Prostate gland (tissue), 2 donors: ENCODE measurements around the gene SERINC3.

Experiments used
- CTCF ChIP-seq, 4 experiments: fragments of 200-600 bp in 2 of 4; fragments of 450-650 bp in 2 of 4; sonication (generic) in 2 of 4; IDR thresholded peaks; 1 replicate in 3 of 4; 2 replicates in 1 of 4; pipeline ENCODE4 v1.5.1; 2016 to 2019; ENCODE audit warnings: antibody characterized with exemption in 4 of 4, mild to moderate bottlenecking in 2 of 4, moderate library complexity in 2 of 4
- POLR2AphosphoS5 ChIP-seq: sonication (generic); formaldehyde crosslinking; IDR thresholded peaks from one replicate; pipeline ENCODE4 v1.6.1; 2017; ENCODE audit warnings: antibody characterized with exemption

GRCh38 chr20:44552050-44552449, 30.2 kb upstream of the SERINC3 start:
- TF ChIP-seq POLR2AphosphoS5 = no peak
- no peak for TF ChIP-seq CTCF (IDR thresholded peaks at IDR 0.05)
